Activated T-cell treated with anti-CD3 and anti-CD28 coated beads for 24 hours (primary cell): ENCODE data around the gene YDJC.
"Not testable (repeated sequence)": the region's sequence is repeated elsewhere in the genome, so short reads cannot be mapped to it uniquely, and the experiment has no call there.

Source experiments
- DNase-seq: peaks from one replicate; pipeline ENCODE4 v3.0.0-alpha.2; 2020; ENCODE audit warnings: low read depth

The YDJC gene

DNA sequence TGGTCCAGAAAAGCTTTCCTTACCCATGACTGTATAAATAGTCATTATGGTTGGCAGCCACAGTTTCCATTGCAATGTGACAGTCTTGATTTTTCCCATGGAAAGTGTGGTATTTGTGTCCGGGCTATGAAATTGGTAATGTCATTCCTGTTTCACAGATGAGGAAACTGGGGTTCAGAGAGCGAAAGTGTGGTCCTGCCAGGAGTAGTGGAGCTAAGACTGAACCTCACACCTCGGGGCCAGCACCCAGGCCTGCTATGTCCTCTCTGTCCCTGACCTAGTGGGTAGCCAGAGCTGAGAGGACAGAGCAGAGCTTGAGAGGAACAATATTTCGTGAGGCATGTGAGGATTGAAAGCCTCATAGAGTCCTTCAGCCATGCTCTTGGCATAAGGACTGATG lies 1.2 kb upstream of the YDJC start:
- DNase-seq = no peak

DNA sequence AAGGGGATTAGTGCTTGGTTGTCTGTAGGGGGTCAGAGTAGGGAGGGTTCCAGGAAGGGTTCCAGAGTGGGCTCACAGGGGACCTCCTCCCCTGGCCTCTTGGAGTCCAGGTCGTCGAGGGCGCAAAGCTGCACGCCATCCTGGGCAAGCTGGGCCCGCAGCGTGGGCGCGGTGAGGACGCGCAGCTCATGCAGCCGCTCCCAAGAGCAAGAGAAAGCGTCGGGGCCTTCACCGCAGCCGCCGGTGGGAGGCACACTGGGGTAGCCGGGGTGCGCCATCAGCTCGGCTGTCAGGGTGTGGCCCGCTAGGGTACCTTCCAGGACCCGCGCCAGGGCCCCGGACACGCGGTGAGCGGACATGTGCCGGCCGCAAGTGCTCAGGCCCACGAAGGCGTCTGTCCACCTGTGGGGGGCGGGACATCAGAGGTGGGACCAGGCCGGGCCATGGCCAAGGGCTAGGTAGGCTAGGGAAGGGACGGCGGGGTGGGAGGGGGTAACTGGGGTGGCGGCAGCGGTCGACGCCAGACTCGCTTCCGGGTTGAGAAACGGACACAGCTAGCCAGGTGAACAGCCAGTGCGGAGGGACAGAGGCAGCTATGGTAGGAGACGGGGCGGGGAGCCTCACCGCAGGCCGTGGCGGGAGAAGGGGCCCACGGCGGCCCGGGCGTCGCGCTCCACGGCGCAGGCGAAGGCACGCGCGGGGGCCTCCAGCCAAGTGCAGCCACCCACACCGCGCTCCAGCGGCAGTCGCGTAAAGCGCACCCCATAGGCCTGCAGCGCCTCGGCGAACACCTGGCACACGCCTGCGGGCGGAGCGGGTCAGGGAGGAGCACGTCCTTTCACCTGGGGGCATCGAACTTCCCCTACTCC lies 1.2 kb downstream of the YDJC start:
- no peak for DNase-seq

DNA sequence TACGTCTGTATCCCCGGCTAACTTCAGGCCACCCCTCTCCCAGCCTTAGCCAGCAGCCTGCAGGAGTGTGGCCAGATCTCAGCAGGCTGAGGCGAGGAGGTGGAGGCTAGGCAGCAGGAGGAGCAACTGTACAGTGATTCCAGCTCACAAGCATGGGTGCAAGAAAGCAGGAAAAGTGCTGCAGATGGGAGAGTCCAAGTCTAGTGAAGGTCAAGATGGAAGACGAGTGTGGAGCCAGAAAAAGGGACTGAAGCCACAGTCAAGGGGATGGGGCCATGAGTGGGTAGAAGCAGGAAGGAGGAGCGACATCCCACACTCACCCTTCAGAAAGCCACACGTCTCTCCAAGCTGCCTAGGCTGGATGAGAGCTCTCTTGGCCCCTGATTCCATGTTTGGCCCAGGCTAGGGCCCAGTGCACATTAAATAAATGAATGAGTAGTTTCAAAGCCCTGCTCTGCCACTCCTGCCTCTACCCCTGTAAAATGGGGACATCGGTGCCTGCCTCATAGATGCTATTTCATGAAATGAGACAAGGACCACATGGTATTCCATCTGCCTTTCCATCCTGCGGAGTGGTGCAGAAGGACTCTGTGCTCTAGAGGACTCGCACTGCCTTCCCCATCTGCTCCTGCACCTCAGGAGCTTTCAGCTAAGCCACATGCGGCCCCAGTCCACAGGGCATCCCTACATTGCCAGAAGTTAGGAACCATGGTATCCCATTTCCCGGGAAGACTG lies 2.9 kb downstream of the YDJC start:
- no peak for DNase-seq

DNA sequence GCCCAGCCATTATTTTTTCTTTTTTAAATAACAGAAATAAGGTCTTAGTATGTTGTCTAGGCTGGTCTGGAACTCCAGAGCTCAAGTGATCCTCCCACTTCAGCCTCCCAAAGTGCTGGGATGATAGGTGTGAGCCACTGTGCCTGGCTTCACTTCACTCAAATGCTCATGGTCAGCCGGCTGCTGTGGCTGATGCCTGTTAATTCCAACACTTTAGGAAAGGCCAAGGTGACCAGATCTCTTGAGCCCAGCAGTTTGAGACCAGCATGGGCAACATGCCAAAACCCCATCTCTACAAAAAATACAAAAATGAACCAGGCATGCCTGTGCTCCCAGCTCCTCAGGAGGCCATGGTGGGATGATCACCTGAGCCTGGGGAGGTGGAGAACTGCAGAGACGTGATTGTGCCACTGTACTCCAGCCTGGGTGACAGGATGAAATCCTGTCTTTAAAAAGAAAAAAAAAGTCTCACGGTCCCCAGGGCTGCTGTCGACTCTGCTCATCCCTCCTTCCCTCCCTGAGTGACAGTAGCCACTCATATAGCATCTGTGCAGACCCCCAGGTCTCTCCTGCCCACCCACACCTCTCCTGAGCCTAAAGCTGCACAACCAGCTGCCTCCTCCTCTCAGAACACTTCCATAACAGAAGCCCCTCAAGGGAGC lies 3.6 kb downstream of the YDJC start:
- no peak for DNase-seq

DNA sequence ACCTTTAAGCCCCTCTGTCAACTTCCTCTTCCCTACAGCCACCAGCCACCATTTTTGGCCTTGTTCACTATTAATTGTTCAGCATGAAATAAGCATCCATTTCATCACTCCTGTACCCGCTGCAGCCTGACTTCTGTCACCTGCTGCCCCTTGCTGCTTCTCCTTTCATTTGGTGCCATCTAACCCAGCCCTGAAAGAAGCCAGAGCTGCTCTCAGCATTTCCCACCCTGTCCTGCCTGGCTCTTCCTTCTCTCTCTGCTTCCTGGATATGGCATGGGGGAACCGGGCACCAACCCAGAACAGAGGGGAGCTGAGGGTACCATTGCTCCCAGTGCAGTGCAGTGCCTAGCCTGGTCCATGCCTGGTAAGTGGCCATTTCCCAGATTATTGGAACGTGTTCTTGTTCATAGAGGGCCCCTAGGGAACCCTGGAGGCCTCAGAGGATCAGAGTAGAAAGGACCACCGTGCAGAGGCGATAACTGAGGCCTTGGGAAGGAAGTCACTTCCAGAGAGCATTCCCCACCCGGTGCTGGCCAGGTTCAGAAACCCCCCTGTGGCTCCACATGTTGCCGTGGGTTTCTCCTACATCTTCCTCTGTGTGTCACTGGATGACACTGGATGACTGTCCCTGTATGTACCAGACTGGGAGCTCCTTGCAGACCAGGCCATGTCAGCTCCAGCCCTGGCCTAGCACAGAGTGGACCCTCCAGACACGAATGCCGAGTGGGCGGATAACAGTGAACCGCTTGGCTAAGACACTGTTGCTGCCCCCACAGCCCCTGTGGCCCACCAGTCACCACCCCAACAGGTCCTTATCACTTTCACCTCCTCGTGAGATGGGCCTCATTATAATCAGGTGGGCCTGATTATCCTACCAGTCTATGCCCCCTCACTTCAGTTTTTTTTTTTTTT lies 4.7 kb downstream of the YDJC start:
- no peak for DNase-seq

DNA sequence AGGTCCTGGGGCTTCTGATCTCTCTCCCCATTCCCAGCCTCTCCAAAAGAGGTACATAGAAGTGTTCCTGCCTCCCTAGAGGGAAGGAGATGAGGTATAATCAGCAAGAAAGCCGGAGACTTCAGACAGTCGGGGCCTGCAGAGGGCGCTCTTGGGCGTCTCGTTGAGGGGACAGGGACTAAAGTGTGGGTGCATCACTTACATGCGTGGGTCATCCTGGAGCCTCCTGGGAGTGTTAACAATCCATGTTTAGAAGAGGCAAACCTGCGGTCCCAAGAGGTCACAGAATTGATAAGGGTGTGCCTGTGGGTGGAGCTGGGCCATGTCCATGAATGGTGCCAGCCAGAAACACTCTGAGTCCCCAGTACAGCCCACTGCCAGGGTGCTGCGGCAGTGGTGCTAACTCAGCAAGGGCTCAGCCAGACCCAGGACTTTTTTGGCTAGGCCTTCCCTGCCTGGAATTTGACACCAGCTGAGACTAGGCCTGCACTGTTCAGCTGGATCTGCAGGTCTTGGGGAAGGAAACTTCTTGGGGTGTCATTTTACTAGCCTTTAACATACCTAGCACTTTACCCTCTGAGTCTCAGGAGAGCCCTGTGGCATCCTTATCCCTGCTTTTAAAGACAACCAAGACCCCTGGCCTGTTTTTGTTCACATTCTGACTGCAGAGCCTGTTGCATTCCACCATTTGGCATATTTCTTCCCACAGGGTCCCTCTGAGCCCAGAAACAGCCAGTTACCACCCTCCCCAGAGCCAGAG lies 5.5 kb downstream of the YDJC start:
- peak; percentile 24 for DNase-seq

DNA sequence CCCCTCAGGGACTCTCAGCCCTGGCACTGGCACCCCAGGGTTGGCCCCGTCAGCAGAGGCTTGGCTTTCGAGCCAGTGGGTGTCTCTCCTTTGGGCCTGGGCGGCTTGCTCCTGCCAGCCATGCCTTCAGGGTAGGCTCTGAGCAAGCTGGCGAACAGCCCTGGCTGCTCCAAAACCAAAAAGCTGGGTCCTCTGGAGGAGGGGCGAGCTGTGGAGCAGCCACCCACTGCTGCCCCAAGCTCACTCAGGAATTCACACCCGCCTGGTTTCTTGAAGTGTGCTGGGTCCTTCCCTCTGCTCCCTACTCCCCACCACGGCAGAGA lies 6.2 kb downstream of the YDJC start:
- DNase-seq = no peak

DNA sequence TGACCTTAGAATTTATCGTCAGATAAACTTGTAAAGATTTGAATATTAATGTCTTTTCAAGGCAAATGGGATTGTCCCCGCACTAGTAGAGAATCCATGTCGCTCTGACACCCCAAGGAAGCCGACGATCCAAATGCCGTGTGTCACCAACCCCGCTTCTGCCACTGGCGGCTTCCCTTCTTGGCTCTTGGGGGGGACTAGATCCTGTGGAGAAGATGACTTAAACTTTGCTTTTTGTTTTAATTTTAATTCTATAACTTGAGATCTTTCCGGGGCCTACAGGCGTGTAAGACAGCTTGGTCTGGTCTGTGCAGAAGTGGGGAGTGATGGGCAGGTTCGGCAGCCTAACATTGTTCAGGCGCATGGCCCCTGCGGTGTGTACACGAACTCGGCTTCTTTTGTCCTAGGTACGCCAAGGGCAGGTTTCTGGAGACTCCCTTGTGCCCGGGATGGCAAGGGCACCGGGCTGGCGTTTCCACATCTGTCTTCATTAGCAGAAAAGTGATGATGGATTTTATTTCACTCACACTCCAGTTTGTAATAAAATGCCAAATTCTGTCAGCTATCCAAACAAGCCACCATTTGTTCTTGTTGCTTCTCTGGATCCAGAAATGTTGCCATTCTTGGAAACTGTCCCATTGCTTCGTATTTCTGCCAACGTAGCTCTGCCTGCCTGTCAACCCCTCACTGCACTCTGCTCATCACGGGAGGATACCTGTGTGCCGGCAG lies 6.7 kb downstream of the YDJC start:
- no peak for DNase-seq

DNA sequence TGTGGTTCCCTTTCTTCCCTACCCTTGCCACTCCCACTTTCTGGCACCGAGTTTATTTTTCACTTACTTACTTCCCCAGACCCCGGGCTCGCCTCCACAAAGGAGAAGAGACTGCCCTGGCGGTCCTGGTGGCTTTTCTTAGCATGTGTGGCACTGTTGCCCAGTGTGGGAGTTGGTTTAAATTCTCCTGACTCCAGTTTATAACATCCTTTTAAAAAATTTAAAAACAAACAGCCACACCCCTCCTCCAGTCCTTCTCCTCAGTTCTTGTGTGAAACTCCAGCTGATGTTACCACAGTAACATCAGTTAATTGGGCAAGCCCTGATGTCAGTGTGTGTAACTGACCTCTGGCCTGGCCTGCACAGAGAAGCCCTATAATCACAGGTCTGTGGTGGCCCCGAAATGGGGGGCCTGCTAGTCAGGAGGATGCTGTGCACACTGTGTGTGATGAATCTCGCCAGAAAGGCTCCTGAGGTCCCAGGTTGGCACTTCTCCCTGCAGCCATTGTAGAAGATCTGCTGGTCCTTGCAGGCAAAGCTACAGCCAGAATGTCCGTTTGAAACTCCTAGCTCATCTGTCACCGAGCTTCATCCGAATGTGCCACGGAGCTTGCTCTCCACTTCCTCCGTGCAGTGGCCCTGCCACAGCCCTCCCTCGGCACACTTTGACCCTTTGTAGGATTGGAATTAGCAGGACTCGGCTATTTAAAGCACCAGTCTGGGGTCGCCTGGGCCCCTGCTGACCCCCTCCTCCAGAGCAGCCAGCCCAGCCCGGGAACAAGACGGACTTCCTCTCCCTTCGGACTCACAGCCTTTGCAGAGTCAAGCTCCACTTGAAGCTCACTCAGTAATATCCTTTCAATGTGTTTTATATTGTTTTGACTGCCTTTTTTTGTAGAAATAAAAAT lies 7.6 kb downstream of the YDJC start:
- DNase-seq = no peak

DNA sequence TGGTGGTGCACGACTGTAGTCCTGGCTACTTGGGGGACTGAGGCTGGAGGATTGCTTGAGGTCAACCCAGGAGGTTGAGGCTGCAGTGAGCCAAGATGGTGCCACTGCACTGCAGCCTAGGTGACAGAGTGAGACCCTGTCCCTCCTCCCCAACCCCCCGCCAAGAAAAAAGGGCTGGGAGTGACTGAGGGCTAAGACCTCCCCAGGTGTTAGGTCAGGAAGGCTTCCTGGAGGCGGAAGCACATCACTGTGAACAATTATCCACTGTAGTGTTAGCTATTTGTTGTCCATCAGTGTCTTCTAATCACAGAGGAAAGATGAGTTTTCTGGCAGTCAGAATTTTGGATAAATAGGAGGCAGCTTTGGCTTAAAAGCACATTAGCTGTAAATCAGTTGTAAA lies 8.8 kb downstream of the YDJC start:
- no peak for DNase-seq

DNA sequence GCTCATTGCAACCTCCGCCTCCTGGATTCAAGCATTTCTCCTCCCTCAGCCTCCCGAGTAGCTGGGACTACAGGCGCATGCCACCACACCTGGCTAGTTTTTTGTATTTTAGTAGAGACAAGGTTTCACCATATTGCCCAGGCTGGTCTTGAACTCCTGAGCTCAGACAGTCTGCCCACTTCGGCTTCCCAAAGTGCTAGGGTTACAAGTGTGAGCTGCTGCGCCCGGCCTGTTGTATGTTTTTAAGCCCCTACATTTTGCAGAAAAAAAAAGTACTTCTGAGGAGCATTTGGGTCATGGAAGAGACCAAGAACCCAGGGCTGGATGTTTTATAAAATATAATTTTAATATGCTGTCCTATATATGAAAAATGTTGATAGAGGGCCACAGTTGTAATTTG lies 12.5 kb downstream of the YDJC start:
- DNase-seq = not testable (repeated sequence)

DNA sequence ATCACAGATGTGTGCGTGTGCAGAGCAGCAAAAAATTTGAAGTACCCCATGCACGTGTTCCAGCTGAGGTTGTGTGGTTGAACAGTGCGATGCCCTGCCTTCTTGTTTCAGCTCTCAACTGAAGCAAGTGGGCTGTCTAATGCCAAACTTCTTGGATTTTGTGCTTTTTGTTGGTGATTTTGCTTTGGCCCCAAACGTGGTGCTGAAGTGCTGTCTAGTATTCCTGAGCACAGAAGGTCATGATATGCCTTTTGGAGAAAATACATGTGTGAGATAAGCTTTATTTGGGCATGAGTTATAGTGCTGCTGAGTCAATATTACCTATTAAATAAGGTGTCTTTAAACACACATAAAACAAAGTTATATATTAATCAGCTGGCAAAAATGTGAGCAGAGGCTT lies 14.1 kb downstream of the YDJC start:
- no peak for DNase-seq

DNA sequence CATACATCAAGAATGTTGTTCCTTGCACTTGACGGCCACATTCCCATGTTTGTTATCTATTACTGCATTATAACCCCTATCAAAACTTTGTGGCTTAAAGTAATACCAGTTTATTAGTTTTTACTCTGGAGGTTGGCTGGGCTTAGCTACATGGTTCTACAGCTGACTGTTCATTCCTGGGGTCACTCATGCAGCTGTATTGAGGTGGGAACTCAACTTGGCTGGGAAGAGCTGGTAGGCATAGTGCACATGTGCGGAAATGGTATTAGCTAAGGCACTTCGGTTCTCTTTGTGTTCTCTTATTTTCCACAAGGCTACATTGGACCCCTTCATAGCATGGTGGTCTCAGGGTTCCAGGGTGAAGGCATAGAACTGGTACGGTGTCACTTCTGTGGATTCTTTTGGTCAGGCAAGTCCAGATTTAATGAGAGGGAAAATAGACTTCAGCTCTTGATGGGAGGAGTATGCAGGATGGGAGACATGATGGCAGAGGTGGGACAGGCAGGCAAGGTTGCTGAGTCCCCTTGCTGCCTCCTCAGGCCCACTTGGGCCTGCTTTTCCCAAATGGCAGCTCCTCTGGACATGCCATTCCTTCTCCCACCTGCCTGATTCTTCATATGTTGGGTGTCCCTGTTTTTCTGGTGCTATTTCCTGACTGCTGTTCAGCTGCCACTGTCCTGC lies 16.1 kb downstream of the YDJC start:
- no peak for DNase-seq

DNA sequence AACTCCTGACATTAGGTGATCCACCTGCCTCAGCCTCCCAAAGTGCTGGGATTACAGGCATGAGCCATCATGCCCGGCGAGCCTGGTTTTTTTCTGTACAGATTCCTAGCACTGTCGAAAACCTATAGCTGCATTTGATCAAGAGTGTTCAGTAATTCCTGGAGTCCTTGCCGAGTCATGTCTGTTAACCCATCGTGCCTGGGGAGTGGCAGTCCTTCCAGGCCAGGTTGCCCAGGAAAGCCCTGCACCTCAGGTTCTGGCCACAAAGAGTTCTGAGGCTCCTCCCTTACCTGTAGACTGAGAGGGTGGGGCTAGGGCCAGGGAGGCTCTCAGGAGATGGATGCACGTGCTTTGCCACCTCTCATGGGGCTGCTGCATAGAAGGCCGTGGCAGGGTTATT lies 17.0 kb downstream of the YDJC start:
- DNase-seq = no peak

DNA sequence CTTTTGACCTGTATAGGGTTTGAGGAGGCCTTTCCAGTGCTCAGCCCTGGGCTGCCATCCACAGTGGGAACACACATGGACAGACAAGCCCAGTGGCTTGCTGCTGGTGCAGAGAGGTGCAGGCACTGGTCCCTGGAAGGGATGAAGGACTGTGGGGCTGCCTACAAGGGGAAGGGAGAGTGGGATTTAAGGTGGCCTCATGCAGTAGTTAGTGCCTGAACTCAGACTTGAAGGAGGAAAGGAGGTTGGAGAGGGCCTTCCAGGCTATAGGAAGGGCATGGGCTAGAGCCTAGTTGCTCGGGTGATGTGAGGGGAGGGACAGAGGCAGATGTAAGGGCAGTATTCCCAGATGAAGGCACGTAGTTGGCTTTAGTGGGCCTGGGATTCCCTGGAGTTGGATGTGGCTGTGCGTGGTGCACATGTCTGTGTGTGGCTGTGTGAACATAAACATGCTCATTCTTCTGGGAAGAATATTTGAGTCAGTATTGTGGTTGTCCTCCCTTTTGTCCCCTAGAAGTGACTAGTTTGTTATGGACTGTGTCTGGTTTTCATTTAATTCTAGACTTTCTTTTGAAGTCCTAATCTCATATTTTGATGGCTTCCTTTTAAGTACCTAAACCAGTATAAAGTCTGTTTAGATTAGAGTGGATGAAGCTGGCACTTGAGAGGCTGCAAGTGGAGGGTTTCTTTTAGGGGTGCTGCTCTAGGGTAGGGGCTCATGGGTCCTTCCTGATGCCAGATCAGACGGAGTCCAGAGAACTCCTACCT lies 18.4 kb downstream of the YDJC start:
- DNase-seq = no peak

DNA sequence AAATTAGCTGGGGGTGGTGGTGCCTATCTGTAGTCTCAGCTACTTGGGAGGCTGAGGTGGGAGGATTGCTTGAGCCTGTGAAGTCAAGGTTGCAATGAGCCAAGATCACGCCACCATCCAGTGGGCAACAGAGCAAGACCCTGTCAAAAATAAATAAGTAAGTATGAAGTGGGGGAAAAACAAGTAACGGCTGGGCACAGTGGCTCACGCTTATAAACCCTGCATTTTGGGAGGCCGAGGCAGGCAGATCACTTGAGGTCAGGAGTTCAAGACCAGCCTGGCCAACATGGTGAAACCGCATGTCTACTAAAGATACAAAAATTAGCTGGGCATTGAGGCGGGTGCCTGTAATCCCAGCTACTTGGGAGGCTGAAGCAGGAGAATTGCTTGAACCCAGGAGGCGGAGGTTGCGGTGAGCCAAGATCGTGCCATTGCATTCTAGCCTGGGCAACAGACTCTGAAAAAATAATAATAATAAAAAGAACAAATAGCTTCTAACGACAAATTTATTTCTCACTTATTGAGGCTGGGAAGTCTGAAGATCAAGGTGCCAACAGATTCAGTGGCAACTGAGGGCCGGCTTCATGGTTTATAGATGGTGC lies 20.2 kb downstream of the YDJC start:
- not testable (repeated sequence) for DNase-seq

DNA sequence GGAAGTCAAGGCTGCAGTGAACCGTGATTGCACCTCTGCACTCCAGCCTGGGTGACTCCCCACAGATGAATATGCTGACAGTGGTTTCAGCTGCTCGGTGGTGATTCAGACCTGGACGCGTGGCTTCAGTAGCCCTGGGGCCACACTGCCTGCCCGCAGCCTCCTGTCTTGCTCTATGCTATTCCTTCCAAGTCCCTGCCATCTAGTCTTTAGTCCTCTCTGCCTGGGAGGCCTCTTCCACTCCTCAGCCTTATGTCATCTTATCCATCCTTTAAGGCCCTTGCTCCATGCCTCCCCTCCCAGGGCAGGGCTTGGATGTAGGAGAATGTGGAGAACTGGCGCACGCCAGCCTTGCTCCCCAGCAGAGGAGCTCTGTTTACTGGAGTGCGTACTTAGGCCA lies 23.0 kb downstream of the YDJC start:
- DNase-seq = no peak
